HuH-7 (cell line): ENCODE measurements around the gene CACNA2D3.
"Not testable (repeated sequence)": the region's sequence is repeated elsewhere in the genome, so short reads cannot be mapped to it uniquely, and the experiment has no call there.

ENCODE experiments used
- DNase-seq: peaks from one replicate; pipeline ENCODE4 v3.0.0; 2011; ENCODE audit warnings: low spot score

Gene CACNA2D3

GRCh38 chr3:54631516-54632325, 509.4 kb downstream of the CACNA2D3 start:
- no peak for DNase-seq

- DNase-seq, result no peak
These were observed 509.9 kb downstream of the CACNA2D3 start for GRCh38 chr3:54632326-54632665.

- no peak for DNase-seq
These were observed 510.5 kb downstream of the CACNA2D3 start for GRCh38 chr3:54632834-54633233.

GRCh38 chr3:54633444-54634121, 511.2 kb downstream of the CACNA2D3 start:
- no peak for DNase-seq

GRCh38 chr3:54634122-54634469, 511.7 kb downstream of the CACNA2D3 start:
- DNase-seq, result no peak

GRCh38 chr3:54639790-54640372, 517.5 kb downstream of the CACNA2D3 start:
- DNase-seq, result not testable (repeated sequence)

GRCh38 chr3:54641226-54642014, 519.1 kb downstream of the CACNA2D3 start:
- DNase-seq, result no peak

- DNase-seq, result no peak
These were observed 519.8 kb downstream of the CACNA2D3 start for GRCh38 chr3:54642147-54642546.

- DNase-seq, result no peak
These were observed 525.4 kb downstream of the CACNA2D3 start for GRCh38 chr3:54647721-54648120.

GRCh38 chr3:54649551-54649950, 527.2 kb downstream of the CACNA2D3 start:
- no peak for DNase-seq

- DNase-seq, result no peak
These were observed 531.3 kb downstream of the CACNA2D3 start for GRCh38 chr3:54653456-54654195.

- no peak for DNase-seq
These were observed 532.4 kb downstream of the CACNA2D3 start for GRCh38 chr3:54654776-54655175.

- DNase-seq, result no peak
These were observed 537.0 kb downstream of the CACNA2D3 start for GRCh38 chr3:54659347-54659746.

GRCh38 chr3:54660714-54661132, 538.4 kb downstream of the CACNA2D3 start:
- DNase-seq, result no peak

GRCh38 chr3:54661151-54661550, 538.8 kb downstream of the CACNA2D3 start:
- DNase-seq, result no peak

GRCh38 chr3:54663501-54664011, 541.2 kb downstream of the CACNA2D3 start:
- no peak for DNase-seq

- no peak for DNase-seq
These were observed 542.8 kb downstream of the CACNA2D3 start for GRCh38 chr3:54665016-54665600.

GRCh38 chr3:54668236-54668635, 545.9 kb downstream of the CACNA2D3 start:
- DNase-seq, result no peak

GRCh38 chr3:54670201-54671000, 548.0 kb downstream of the CACNA2D3 start:
- DNase-seq, result no peak

- DNase-seq, result no peak
These were observed 549.2 kb downstream of the CACNA2D3 start for GRCh38 chr3:54671511-54671910.
